HCT116 (cell line): ENCODE data around the gene FAM24B. TPM values are rescaled to one million over a fixed set of nuclear protein-coding genes. Genes with fewer than 3 reads are reported as not detected.

Experiments
- ATAC-seq: fragments of 200-7000 bp; cut with Tn5 transposase; 2 replicates; pipeline ENCODE4 v1.9.1; 2020; ENCODE audit warnings: mild to moderate bottlenecking, moderate library complexity
- BruUV-seq: library from RNA; stranded (reverse); fragments of 400-500 nt; replicated peaks from 2 replicates; lab custom pipeline; 2021; lab: Mats Ljungman, UMichigan
- CTCF ChIA-PET: fragments of 300-600 bp; sonication (Branson Sonifier 250); formaldehyde crosslinking; loops from one replicate; lab custom pipeline; 2021; ENCODE audit warnings: antibody characterized with exemption; lab: Charles Lee
- POLR2A ChIA-PET: fragments of 300-600, 350-600 bp; sonication (Branson Sonifier 250); formaldehyde crosslinking; loops from one replicate; lab custom pipeline; 2021; ENCODE audit warnings: antibody characterized with exemption; lab: Charles Lee
- RAD21 ChIA-PET, 2 experiments: fragments of 300-600 bp; sonication (Branson Sonifier 250); formaldehyde crosslinking; loops; one replicate each; lab custom pipeline; 2023; ENCODE audit warnings: low total read pairs in 2 of 2; ENCODE audit not compliant: uncharacterized antibody in 2 of 2, unreplicated experiment in 2 of 2, low non-redundant PET in 1 of 2; lab: Charles Lee
- DNase-seq: peaks from one replicate; pipeline ENCODE4 v3.0.0-alpha.2; 2010; ENCODE audit warnings: low read depth, low spot score
- H2AFZ ChIP-seq: fragments of 200-600 bp; shearing (Covaris generic), sonication (generic); 2 replicates; pipeline ENCODE4 v1.6.1; 2017; ENCODE audit warnings: low read depth, mixed run types, mixed read lengths, antibody characterized with exemption, low read length; ENCODE audit not compliant: poor library complexity, severe bottlenecking
- H3K27ac ChIP-seq: 2 replicates; pipeline ENCODE4 v1.5.1; 2012; ENCODE audit warnings: low read depth, low read length
- H3K27me3 ChIP-seq: fragments of 200-600 bp; sonication (generic); 2 replicates; pipeline ENCODE4 v1.6.1; 2016; ENCODE audit warnings: mixed run types, low read length, mixed read lengths; ENCODE audit not compliant: insufficient read depth
- H3K36me3 ChIP-seq, 2 experiments: fragments of 200-500 bp in 1 of 2; fragments of 200-600 bp in 1 of 2; sonication (Bioruptor generic) in 1 of 2; sonication (generic) in 1 of 2; 2 replicates each; pipeline versions ENCODE4 v1.5.1 to v1.6.1; 2014 to 2016; ENCODE audit warnings: low read length in 2 of 2, inconsistent platforms in 1 of 2, mixed read lengths in 1 of 2, mixed run types in 1 of 2; ENCODE audit not compliant: insufficient read depth in 2 of 2, control insufficient read depth in 1 of 2
- H3K4me1 ChIP-seq, 2 experiments: fragments of 200-600 bp in 1 of 2; sonication (generic) in 1 of 2; 2 replicates each; pipeline versions ENCODE4 v1.5.1 to v1.6.1; 2012 to 2017; ENCODE audit warnings: low read length in 2 of 2, inconsistent platforms in 1 of 2, mild to moderate bottlenecking in 1 of 2, mixed read lengths in 1 of 2, mixed run types in 1 of 2, moderate library complexity in 1 of 2; ENCODE audit not compliant: insufficient read depth in 2 of 2, control insufficient read depth in 1 of 2
- H3K4me2 ChIP-seq: fragments of 200-600 bp; sonication (generic); 2 replicates; pipeline ENCODE4 v1.6.1; 2017; ENCODE audit warnings: mixed run types, low read length, mixed read lengths
- H3K4me3 ChIP-seq, 2 experiments: fragments of 200-600 bp in 1 of 2; sonication (generic) in 1 of 2; replicated peaks in 1 of 2; 2 replicates each; pipeline ENCODE4 v1.5.1; 2011 to 2016; ENCODE audit warnings: low read length in 2 of 2, control low read depth in 1 of 2, low read depth in 1 of 2, mild to moderate bottlenecking in 1 of 2, mixed read lengths in 1 of 2, mixed run types in 1 of 2
- H3K79me2 ChIP-seq: fragments of 200-600 bp; sonication (generic); 2 replicates; pipeline ENCODE4 v1.6.1; 2017; ENCODE audit warnings: mild to moderate bottlenecking, mixed run types, low read length, moderate library complexity, mixed read lengths; ENCODE audit not compliant: insufficient read depth
- H3K9ac ChIP-seq: fragments of 200-600 bp; sonication (generic); 2 replicates; pipeline ENCODE4 v1.6.1; 2016; ENCODE audit warnings: low read length, mixed read lengths
- H3K9me2 ChIP-seq: fragments of 200-600 bp; sonication (generic), shearing (Covaris generic); 2 replicates; pipeline ENCODE4 v1.6.1; 2017; ENCODE audit warnings: mixed run types, mild to moderate bottlenecking, moderate library complexity; ENCODE audit not compliant: insufficient read depth
- H3K9me3 ChIP-seq, 2 experiments: fragments of 200-500 bp in 1 of 2; fragments of 200-600 bp in 1 of 2; sonication (Bioruptor generic) in 1 of 2; sonication (generic) in 1 of 2; 2 replicates each; pipeline ENCODE4 v1.6.1; 2014 to 2017; ENCODE audit warnings: low read length in 2 of 2, mixed read lengths in 2 of 2, inconsistent platforms in 1 of 2, low read depth in 1 of 2, mild to moderate bottlenecking in 1 of 2, mixed run types in 1 of 2, moderate library complexity in 1 of 2; ENCODE audit not compliant: control insufficient read depth in 1 of 2, insufficient read depth in 1 of 2
- H4K20me1 ChIP-seq: fragments of 200-600 bp; sonication (generic), shearing (Covaris generic); 2 replicates; pipeline ENCODE4 v1.6.1; 2017; ENCODE audit warnings: mixed run types, mild to moderate bottlenecking, moderate library complexity; ENCODE audit not compliant: insufficient read depth
- CEBPB ChIP-seq: IDR thresholded peaks from 2 replicates; pipeline ENCODE4 v1.6.1; 2012; ENCODE audit warnings: low read depth
- CTCF ChIP-seq, 3 experiments: fragments of 200-600 bp in 1 of 3; sonication (generic) in 1 of 3; IDR thresholded peaks in 2 of 3; conservative IDR thresholded peaks in 1 of 3; 2 replicates each; pipeline ENCODE4 v1.5.1; 2012 to 2017; ENCODE audit warnings: low read depth in 2 of 3, low read length in 2 of 3, antibody characterized with exemption in 1 of 3, borderline replicate concordance in 1 of 3, control low read depth in 1 of 3, mild to moderate bottlenecking in 1 of 3, mixed read lengths in 1 of 3, mixed run types in 1 of 3, moderate library complexity in 1 of 3; ENCODE audit not compliant: insufficient read depth in 1 of 3
- EGR1 ChIP-seq: IDR thresholded peaks from 2 replicates; pipeline ENCODE4 v1.6.1; 2012; ENCODE audit warnings: low read depth
- ELF1 ChIP-seq: IDR thresholded peaks from 2 replicates; pipeline ENCODE4 v1.6.1; 2012; ENCODE audit warnings: low read depth, borderline replicate concordance
- EZH2phosphoT487 ChIP-seq: fragments of 200-600 bp; IDR thresholded peaks from 2 replicates; pipeline ENCODE4 v1.6.1; 2018; ENCODE audit warnings: antibody characterized with exemption, borderline replicate concordance
- FOSL1 ChIP-seq: IDR thresholded peaks from 2 replicates; pipeline ENCODE4 v1.6.1; 2012; ENCODE audit warnings: low read depth
- JUND ChIP-seq: IDR thresholded peaks from 2 replicates; pipeline ENCODE4 v1.6.1; 2012
- MAX ChIP-seq: IDR thresholded peaks from 2 replicates; pipeline ENCODE4 v1.6.1; 2012
- RAD21 ChIP-seq: IDR thresholded peaks from 2 replicates; pipeline ENCODE4 v1.6.1; 2012; ENCODE audit warnings: low read depth, mild to moderate bottlenecking
- SP1 ChIP-seq: IDR thresholded peaks from 2 replicates; pipeline ENCODE4 v1.6.1; 2012; ENCODE audit warnings: low read depth
- SRF ChIP-seq: IDR thresholded peaks from 2 replicates; pipeline ENCODE4 v1.6.1; 2012; ENCODE audit warnings: low read depth
- TCF7L2 ChIP-seq: IDR thresholded peaks from 2 replicates; pipeline ENCODE4 v1.7.0; 2011; ENCODE audit warnings: borderline replicate concordance, inconsistent platforms; ENCODE audit not compliant: insufficient read depth, insufficient read length; ENCODE audit errors: extremely low read depth
- ZFX ChIP-seq: fragments of 450-650 bp; IDR thresholded peaks from 2 replicates; pipeline ENCODE4 v1.6.1; 2017
- ZNF274 ChIP-seq: fragments of 200-500 bp; sonication (Bioruptor generic); IDR thresholded peaks from 2 replicates; pipeline ENCODE4 v1.6.1; 2014; ENCODE audit warnings: mild to moderate bottlenecking, low read depth, low read length, inconsistent platforms
- intact Hi-C: fragments of 100-400 bp; cut with micrococcal nuclease; formaldehyde crosslinking; loops from 2 replicates; pipeline ENCODE4 v1.10.0; 2022
- total RNA-seq: library from RNA; stranded (reverse); gene quantifications from one replicate; pipeline ENCODE4 v1.2.1, GENCODE V29; 2021; ENCODE audit not compliant: unreplicated experiment

FAM24B gene
- total RNA-seq, 1 experiment from 2014 or later, result 6.8 TPM

DNA sequence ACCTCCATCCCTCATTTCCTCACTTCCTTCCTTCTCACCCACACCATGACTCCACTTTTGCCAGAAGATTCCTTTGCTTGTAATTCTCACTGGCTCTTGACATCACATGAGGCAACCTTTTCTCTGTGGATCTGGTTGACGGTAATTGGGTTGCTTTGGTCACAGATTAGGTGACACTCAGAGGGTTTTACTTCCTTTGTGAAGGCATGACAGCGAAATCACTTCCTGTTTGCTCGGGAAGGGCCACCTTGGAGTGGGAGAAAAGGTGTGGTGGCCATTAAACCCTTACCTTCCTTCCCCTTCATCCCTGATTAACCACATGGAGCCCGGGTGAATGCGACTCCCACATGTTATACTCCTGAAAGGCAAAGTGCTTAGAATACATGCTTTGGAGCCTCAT lies 63.9 kb downstream of the FAM24B start:
- BruUV-seq, result no TSS peak
- Histone ChIP-seq H4K20me1 (no peaks in the 10 kb centered on the region), H3K79me2 (no peaks in the 10 kb centered on the region), H3K4me2 (no peak overlapping the region), H3K36me3 (no peaks in the 10 kb centered on the region), H3K4me3 (no peak overlapping the region), H3K27me3 (peaks cover 67% of the 10 kb centered on the region), H3K27ac (no peak overlapping the region), H3K9ac (no peak overlapping the region), H2AFZ (no peak overlapping the region), H3K9me3 (no peaks in the 10 kb centered on the region), H3K9me2 (no peaks in the 10 kb centered on the region), H3K4me1 (no peaks in the 10 kb centered on the region)
- ChIA-PET RAD21 (no interaction called here), CTCF (no interaction called here), POLR2A (no interaction called here)
- no peak for ATAC-seq
- intact Hi-C loops, result no loop called here
- TF ChIP-seq ELF1 (no peak), FOSL1 (no peak), SP1 (no peak), EZH2phosphoT487 (no peak), RAD21 (no peak), MAX (no peak)
- DNase-seq, result no peak

DNA sequence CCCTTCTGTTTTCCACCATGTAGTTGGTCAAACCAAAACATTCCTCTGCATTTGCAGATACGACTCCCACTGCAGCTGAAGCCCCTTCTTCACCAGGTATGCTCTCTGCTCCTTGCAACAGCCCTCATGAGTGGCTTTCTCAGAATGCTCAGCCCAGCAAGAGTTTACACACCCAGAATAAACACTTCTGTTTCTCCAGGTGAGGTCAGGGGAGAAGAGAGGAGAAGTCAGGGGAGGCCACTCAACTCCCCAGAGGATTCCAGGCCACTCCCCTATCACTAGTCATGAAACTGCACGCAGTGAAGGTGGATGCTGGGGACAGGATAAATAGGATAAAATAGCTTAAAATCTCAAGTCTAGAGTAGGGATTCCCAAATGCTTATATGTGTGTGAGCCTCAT lies 64.9 kb downstream of the FAM24B start:
- no peak overlapping the region for H3K4me3 ChIP-seq
- H4K20me1 ChIP-seq, result no peaks in the 10 kb centered on the region
- no TSS peak for BruUV-seq
- H3K9ac ChIP-seq, result no peak overlapping the region
- no peak overlapping the region for H2AFZ ChIP-seq
- TF ChIP-seq SRF (no peak), SP1 (no peak), CEBPB (no peak), TCF7L2 (no peak), ZFX (no peak), ZNF274 (no peak), JUND (no peak), EZH2phosphoT487 (no peak), FOSL1 (no peak), CTCF (IDR thresholded peaks at IDR 0.05 in 2 of 3, conservative IDR thresholded peaks at IDR 0.05 in 1 of 3; ENCODE audit: borderline replicate concordance in 1 of 3, insufficient read depth in 1 of 3, low read depth in 2 of 3, low read length in 2 of 3) (no peak), EGR1 (no peak)
- no peak overlapping the region for H3K27ac ChIP-seq
- H3K36me3 ChIP-seq, result no peaks in the 10 kb centered on the region
- no peaks in the 10 kb centered on the region for H3K9me3 ChIP-seq
- peaks cover 57% of the 10 kb centered on the region for H3K27me3 ChIP-seq
- H3K79me2 ChIP-seq, result no peaks in the 10 kb centered on the region
- ChIA-PET CTCF (no interaction called here), POLR2A (no interaction called here), RAD21 (no interaction called here)
- no peak overlapping the region for H3K4me2 ChIP-seq
- DNase-seq (no peak), ATAC-seq (no peak)
- no peaks in the 10 kb centered on the region for H3K4me1 ChIP-seq
- intact Hi-C loops, result no loop called here
- no peaks in the 10 kb centered on the region for H3K9me2 ChIP-seq
